Measurements from ENCODE around the gene ZNF606. TPM values are rescaled to one million over a fixed set of nuclear protein-coding genes. Genes with fewer than 3 reads are reported as not detected.

The ZNF606 gene
- polyA plus RNA-seq, 2 of the 4 experiments (the other 2 are of a cell fraction) = 4.5 to 5.1 TPM

DNA sequence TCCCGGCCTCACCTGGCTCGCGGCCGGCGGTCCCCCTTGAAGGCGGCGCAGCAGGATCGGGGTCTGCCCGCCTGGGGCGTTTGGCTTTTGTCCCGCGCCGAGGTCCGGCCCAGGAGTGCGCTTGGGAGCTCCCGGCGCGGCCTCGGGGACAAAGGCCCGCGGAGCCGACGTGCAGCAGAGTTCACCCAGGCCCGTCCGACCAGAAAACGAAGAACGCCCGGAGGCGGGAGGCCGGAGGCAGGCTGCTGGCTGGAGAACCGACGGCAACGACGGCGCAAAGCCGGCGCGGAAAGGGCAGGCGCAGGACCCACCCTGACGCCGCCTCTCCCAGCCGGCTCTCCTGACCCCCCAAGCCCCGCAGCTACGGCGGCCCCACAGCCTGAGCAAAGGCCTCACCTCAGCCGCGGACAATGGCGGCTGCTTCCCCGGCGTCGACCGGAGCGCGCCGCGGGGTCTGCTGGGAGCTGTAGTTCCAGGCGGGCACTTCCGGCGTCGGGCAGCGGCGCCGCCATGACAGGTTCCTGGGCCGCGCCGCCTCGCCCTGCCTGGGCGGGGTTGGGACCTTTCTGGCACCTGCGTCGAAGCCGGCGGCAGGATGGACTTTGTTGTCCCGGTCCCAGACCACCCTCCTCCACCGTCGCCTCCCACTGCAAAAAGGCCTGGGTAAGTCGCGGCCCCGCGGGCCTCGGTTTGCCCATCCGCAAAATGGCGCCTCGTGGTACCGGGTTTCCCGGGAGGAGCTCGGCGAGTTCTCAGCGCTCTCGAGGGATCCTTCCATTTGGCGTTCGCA, at the start of gene ZNF606 (continued):
- TF ChIP-seq FOSL2 (IDR thresholded peaks at IDR 0.05) (no peak), FOSL2 (CRISPR knock-in tag; IDR thresholded peaks at IDR 0.05) (no peak), FOSB (CRISPR knock-in tag; IDR thresholded peaks at IDR 0.05) (no peak), HOXA7 (CRISPR knock-in tag; IDR thresholded peaks at IDR 0.05) (no peak), RCOR1 (IDR thresholded peaks at IDR 0.05; ENCODE audit: low read depth, low read length) (peak; percentile 68; the same call in 1 of the 2 replicates), HOXB5 (CRISPR knock-in tag; IDR thresholded peaks at IDR 0.05) (no peak)

DNA sequence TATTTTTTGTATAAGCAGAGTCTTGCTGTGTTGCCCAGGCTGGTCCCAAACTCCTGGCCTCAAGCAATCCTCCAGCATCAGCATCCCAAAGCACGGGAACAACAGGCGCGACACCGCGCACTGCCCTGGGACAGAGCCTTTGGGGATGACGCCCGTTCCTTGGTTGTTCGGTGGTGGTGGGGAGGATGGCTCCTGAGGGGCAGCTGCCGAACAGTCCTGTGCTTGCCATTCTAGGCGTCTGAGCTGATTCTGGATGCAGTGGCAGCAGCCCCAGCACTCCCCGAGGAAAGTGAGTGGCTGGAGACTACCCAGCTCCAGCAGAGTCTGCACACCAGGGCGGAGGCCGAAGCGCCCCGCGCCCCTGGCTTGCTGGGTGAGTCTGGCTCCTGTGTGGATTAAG, 49.6 kb upstream of the ZNF606 start:
- FAIRE-seq (no peak), DNase-seq (ENCODE audit: low read depth in 1 of 2, low spot score in 1 of 2) (no peak), ATAC-seq (no peak)
- Histone ChIP-seq H3K4me3 (no peak overlapping the region), H3K27ac (no peak overlapping the region), H3K9me3 (peaks cover 83% of the 10 kb centered on the region), H3K4me1 (no peaks in the 10 kb centered on the region), H3K4me2 (no peak overlapping the region)
- 60% methylated on average over 13 of the region's 16 CpGs for WGBS (ENCODE audit: missing lambda C conversion rate)
- POLR2A ChIA-PET = no interaction called here
- CTCF ChIA-PET = interaction anchor here (0.6 kb wide), 1 partner anchor 21 kb away, joined by 3 read pairs; no protein-coding TSS in a partner anchor
- TF ChIP-seq HDAC2 (IDR thresholded peaks at IDR 0.05) (no peak), JUNB (IDR thresholded peaks at IDR 0.05) (no peak), RCOR1 (IDR thresholded peaks at IDR 0.05; ENCODE audit: low read depth, low read length) (no peak), NPAS2 (CRISPR knock-in tag; IDR thresholded peaks at IDR 0.05; ENCODE audit: borderline replicate concordance) (no peak), POLR2A (IDR thresholded peaks at IDR 0.05; ENCODE audit: low read length) (no peak), HOXB13 (CRISPR knock-in tag; IDR thresholded peaks at IDR 0.05; ENCODE audit: low read depth) (no peak), EHF (CRISPR knock-in tag; IDR thresholded peaks at IDR 0.05) (no peak), EP300 (IDR thresholded peaks at IDR 0.05) (no peak), TFCP2L1 (CRISPR knock-in tag; IDR thresholded peaks at IDR 0.05) (no peak), GATA3 (IDR thresholded peaks at IDR 0.05; ENCODE audit: borderline replicate concordance) (no peak), MAZ (IDR thresholded peaks at IDR 0.05; ENCODE audit: borderline replicate concordance, low read depth, low read length) (no peak), RFX5 (IDR thresholded peaks at IDR 0.05) (no peak), PHF8 (IDR thresholded peaks at IDR 0.05; ENCODE audit: borderline replicate concordance, low read depth) (no peak), NR3C1 (IDR thresholded peaks at IDR 0.05) (no peak), HOXA7 (CRISPR knock-in tag; IDR thresholded peaks at IDR 0.05) (no peak)
- TF ChIP-seq, protein P1, sequence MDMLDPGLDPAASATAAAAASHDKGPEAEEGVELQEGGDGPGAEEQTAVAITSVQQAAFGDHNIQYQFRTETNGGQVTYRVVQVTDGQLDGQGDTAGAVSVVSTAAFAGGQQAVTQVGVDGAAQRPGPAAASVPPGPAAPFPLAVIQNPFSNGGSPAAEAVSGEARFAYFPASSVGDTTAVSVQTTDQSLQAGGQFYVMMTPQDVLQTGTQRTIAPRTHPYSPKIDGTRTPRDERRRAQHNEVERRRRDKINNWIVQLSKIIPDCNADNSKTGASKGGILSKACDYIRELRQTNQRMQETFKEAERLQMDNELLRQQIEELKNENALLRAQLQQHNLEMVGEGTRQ (IDR thresholded peaks at IDR 0.05) = no peak
- TF ChIP-seq, protein P2, sequence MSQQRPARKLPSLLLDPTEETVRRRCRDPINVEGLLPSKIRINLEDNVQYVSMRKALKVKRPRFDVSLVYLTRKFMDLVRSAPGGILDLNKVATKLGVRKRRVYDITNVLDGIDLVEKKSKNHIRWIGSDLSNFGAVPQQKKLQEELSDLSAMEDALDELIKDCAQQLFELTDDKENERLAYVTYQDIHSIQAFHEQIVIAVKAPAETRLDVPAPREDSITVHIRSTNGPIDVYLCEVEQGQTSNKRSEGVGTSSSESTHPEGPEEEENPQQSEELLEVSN (IDR thresholded peaks at IDR 0.05; ENCODE audit: borderline replicate concordance, low read depth) = no peak
- TF ChIP-seq, protein P3, sequence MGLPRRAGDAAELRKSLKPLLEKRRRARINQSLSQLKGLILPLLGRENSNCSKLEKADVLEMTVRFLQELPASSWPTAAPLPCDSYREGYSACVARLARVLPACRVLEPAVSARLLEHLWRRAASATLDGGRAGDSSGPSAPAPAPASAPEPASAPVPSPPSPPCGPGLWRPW (IDR thresholded peaks at IDR 0.05) = no peak
- TF ChIP-seq, protein P4, sequence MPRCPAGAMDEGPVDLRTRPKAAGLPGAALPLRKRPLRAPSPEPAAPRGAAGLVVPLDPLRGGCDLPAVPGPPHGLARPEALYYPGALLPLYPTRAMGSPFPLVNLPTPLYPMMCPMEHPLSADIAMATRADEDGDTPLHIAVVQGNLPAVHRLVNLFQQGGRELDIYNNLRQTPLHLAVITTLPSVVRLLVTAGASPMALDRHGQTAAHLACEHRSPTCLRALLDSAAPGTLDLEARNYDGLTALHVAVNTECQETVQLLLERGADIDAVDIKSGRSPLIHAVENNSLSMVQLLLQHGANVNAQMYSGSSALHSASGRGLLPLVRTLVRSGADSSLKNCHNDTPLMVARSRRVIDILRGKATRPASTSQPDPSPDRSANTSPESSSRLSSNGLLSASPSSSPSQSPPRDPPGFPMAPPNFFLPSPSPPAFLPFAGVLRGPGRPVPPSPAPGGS (IDR thresholded peaks at IDR 0.05) = no peak

DNA sequence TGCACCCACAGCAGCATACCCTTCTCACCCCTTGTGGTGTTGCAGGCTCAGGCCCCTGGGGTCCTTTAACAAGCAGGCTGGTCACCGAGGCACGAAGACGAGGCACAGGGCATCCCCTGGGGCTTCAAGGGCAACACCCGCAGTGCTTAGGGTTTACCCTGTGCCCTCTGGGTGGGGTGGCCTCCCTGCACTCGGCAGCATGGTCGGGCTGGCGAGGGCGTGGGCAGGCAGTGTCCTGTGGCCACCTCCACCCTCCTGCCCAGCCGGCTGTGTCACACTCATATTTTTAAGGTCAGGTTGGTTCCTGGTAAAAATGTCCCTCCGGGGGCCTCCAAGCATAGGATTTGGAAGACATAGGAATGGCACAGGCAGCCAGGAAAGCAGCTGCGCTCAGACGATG, 45.1 kb upstream of the ZNF606 start:
- 0% methylated on average over 5 of the region's 12 CpGs for WGBS (ENCODE audit: missing lambda C conversion rate)
- Histone ChIP-seq H3K4me2 (no peak overlapping the region), H3K9me3 (peaks cover 80% of the 10 kb centered on the region), H3K4me3 (no peak overlapping the region), H3K4me1 (no peaks in the 10 kb centered on the region), H3K27ac (no peak overlapping the region)
- ATAC-seq (no peak), FAIRE-seq (no peak), DNase-seq (ENCODE audit: low read depth in 1 of 2, low spot score in 1 of 2) (no peak)
- CTCF ChIA-PET = no interaction called here
- POLR2A ChIA-PET = no interaction called here
- TF ChIP-seq KDM1A (IDR thresholded peaks at IDR 0.05; ENCODE audit: low read depth) = no peak
- TF ChIP-seq SREBF2 (IDR thresholded peaks at IDR 0.05) = no peak
- no peak for TF ChIP-seq ZSCAN20 (CRISPR knock-in tag; IDR thresholded peaks at IDR 0.05)
- no peak for TF ChIP-seq CBX2 (IDR thresholded peaks at IDR 0.05; ENCODE audit: borderline replicate concordance, low read depth)
- no peak for TF ChIP-seq MAZ (IDR thresholded peaks at IDR 0.05; ENCODE audit: borderline replicate concordance, low read depth, low read length)
- TF ChIP-seq, protein P2 (IDR thresholded peaks at IDR 0.05; ENCODE audit: borderline replicate concordance, low read depth) = no peak
- no peak for TF ChIP-seq JUN (IDR thresholded peaks at IDR 0.05)
- no peak for TF ChIP-seq FOXS1 (CRISPR knock-in tag; IDR thresholded peaks at IDR 0.05)
- TF ChIP-seq FOSL2 (IDR thresholded peaks at IDR 0.05) = no peak
- TF ChIP-seq FOSL2 (CRISPR knock-in tag; IDR thresholded peaks at IDR 0.05) = no peak
- TF ChIP-seq HOXB5 (CRISPR knock-in tag; IDR thresholded peaks at IDR 0.05) = no peak
- TF ChIP-seq FOSB (CRISPR knock-in tag; IDR thresholded peaks at IDR 0.05) = no peak
- TF ChIP-seq, protein P5, sequence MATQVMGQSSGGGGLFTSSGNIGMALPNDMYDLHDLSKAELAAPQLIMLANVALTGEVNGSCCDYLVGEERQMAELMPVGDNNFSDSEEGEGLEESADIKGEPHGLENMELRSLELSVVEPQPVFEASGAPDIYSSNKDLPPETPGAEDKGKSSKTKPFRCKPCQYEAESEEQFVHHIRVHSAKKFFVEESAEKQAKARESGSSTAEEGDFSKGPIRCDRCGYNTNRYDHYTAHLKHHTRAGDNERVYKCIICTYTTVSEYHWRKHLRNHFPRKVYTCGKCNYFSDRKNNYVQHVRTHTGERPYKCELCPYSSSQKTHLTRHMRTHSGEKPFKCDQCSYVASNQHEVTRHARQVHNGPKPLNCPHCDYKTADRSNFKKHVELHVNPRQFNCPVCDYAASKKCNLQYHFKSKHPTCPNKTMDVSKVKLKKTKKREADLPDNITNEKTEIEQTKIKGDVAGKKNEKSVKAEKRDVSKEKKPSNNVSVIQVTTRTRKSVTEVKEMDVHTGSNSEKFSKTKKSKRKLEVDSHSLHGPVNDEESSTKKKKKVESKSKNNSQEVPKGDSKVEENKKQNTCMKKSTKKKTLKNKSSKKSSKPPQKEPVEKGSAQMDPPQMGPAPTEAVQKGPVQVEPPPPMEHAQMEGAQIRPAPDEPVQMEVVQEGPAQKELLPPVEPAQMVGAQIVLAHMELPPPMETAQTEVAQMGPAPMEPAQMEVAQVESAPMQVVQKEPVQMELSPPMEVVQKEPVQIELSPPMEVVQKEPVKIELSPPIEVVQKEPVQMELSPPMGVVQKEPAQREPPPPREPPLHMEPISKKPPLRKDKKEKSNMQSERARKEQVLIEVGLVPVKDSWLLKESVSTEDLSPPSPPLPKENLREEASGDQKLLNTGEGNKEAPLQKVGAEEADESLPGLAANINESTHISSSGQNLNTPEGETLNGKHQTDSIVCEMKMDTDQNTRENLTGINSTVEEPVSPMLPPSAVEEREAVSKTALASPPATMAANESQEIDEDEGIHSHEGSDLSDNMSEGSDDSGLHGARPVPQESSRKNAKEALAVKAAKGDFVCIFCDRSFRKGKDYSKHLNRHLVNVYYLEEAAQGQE (IDR thresholded peaks at IDR 0.05) = no peak

Data from A549 (cell line).